Measurements from ENCODE around the gene AGTR1. TPM values are rescaled to one million over a fixed set of nuclear protein-coding genes. Genes with fewer than 3 reads are reported as not detected.
"Not testable (repeated sequence)": the region's sequence is repeated elsewhere in the genome, so short reads cannot be mapped to it uniquely, and the experiment has no call there.

AGTR1 gene
- total RNA-seq, 3 donors from 2014 or later, result 0.52 to 20.0 (median 4.2) TPM

DNA sequence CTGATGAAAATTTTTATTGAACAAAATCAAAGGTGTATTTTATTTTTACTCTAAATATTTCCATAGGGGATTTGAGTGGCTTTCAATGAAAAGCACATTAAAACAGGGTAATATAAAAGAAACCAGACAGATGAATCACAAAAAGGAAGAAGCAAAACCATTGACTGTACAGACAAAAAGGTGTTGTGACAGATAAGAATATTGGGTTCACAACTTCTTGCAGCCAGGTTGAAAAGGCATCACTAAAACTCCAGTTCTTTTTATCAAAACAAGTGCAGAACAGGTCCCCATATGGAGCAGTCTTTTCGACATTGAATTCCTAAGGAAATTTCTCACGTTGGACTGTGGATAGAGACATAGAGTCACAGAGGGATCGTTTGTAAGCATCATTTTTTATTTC is 53.8 kb downstream of the AGTR1 start:
- Histone ChIP-seq H3K4me1 (ENCODE audit: low read depth) (no peaks in the 10 kb centered on the region), H3K4me3 (no peak overlapping the region), H3K9me3 (no peaks in the 10 kb centered on the region), H3K36me3 (ENCODE audit: low read depth) (no peaks in the 10 kb centered on the region)
- no peak for ATAC-seq
- DNase-seq, result no peak
- TF ChIP-seq, protein P1, sequence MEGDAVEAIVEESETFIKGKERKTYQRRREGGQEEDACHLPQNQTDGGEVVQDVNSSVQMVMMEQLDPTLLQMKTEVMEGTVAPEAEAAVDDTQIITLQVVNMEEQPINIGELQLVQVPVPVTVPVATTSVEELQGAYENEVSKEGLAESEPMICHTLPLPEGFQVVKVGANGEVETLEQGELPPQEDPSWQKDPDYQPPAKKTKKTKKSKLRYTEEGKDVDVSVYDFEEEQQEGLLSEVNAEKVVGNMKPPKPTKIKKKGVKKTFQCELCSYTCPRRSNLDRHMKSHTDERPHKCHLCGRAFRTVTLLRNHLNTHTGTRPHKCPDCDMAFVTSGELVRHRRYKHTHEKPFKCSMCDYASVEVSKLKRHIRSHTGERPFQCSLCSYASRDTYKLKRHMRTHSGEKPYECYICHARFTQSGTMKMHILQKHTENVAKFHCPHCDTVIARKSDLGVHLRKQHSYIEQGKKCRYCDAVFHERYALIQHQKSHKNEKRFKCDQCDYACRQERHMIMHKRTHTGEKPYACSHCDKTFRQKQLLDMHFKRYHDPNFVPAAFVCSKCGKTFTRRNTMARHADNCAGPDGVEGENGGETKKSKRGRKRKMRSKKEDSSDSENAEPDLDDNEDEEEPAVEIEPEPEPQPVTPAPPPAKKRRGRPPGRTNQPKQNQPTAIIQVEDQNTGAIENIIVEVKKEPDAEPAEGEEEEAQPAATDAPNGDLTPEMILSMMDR (IDR thresholded peaks at IDR 0.05), result no peak
- intact Hi-C loops (cut with DNase I, micrococcal nuclease), result no loop called here

DNA sequence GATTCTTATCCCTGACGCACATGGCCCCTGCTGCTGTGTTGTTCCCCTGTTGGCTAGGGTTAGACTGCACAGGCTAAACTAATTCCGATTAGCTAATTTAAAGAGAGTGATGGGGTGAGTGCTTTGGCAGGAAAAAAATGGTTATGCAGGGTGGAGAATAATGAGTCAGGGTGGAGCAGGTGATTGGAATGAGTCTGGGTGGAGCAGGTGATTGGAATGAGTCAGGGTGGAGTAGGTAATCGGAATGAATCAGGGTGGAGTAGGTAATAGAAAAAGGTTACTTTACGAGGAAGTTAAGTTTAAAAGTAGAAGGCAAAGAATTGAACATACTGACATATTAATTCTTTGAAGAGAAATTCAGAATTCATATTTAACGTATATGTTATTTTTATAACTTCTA is 55.7 kb downstream of the AGTR1 start:
- H3K4me3 ChIP-seq; H3K36me3 ChIP-seq (ENCODE audit: low read depth); ATAC-seq; H3K4me1 ChIP-seq (ENCODE audit: low read depth); H3K9me3 ChIP-seq; DNase-seq; intact Hi-C loops (cut with DNase I, micrococcal nuclease): not testable (repeated sequence)

DNA sequence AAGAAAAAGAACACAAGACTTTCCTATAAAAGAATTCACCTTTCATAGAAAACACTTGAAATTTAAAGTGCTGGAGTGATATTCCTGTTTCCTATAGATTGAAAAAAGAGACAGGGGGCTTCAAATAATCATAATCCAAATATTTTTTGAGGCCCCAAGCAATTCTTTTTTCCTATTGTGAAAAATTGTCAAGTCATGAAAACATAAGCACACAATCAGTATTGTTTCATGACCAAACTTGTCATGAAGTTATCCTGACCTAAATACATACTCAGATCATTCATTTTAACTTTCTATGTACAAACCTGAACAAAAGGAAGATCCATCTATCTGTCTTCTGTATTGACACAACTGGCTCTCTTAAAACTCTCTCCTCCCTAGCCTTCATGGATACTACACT is 57.9 kb downstream of the AGTR1 start:
- TF ChIP-seq, protein P1 (IDR thresholded peaks at IDR 0.05), result no peak
- intact Hi-C loops (cut with DNase I, micrococcal nuclease), result no loop called here
- ATAC-seq (no peak), DNase-seq (no peak)
- H3K4me1 ChIP-seq (ENCODE audit: low read depth), result no peaks in the 10 kb centered on the region
- no peaks in the 10 kb centered on the region for H3K9me3 ChIP-seq
- H3K4me3 ChIP-seq, result no peak overlapping the region
- no peaks in the 10 kb centered on the region for H3K36me3 ChIP-seq (ENCODE audit: low read depth)

DNA sequence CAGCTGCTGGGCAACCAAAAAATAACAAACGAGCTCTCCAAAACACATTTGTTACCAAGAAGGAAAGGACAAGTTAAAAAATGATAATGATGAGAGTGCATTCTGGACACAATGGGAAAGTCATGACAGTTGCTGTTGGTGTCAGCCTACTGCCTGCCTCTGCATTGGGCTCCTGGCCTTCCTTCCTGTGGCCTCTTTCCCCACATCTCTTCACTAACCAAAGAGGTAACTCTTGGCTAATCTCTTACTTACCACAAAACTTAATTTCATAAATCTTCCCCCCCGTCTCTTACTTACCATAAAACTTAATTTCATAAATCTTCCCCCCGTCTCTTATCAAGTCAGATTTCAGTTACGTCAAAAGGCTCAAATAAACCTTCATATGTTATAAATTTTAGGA is 58.6 kb downstream of the AGTR1 start:
- H3K36me3 ChIP-seq (ENCODE audit: low read depth), result no peaks in the 10 kb centered on the region
- intact Hi-C loops (cut with DNase I, micrococcal nuclease), result no loop called here
- H3K4me3 ChIP-seq, result no peak overlapping the region
- TF ChIP-seq, protein P1 (IDR thresholded peaks at IDR 0.05), result no peak
- no peak for ATAC-seq
- H3K4me1 ChIP-seq (ENCODE audit: low read depth), result no peaks in the 10 kb centered on the region
- H3K9me3 ChIP-seq, result no peaks in the 10 kb centered on the region
- no peak for DNase-seq

DNA sequence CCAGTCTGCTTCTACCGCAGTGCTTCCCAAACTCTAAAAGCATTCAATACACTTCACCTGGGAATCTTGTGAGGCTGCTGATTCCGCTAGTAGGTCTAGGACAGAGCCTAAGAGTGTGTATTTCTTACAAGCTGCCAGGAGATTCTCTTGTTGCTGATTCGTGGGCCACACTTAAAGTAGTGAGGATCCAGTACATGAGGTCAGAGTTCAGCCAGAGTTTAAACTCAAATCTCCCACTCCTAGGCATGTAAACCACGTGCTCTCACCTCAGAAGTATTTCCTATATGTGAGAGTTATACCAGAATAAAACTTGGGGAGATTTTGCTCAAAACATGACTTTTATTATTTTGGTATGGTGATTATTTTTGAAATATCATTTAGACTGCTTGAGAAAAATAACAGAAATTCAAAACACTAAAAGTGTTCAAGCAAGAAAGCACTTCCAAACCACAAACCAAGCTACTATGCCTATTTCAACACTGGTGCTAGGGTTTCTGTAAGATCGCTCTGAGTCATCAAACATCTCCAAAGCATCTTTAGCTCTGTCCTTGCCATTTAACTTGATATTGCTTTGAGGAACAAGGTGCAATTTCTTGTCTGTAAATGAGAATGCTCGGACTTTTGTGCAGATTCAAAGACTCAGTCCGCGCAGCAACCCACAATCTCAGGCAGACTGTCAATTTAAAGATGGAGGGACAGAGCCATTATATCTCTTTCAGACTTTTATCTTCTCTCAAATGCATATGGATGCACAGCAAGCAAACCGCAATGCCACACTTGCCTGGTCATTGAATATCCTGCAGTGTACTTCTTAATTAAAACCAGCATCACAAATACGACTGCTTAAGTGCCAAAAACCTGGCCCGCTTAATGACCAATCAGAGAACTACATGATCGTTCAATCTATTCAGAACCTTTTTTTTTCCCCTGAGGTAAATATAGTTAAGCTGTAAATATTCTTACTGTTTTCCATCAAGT is 59.8 kb downstream of the AGTR1 start:
- intact Hi-C loops (cut with DNase I, micrococcal nuclease), result no loop called here
- Histone ChIP-seq H3K4me3 (no peak overlapping the region), H3K36me3 (ENCODE audit: low read depth) (no peaks in the 10 kb centered on the region), H3K9me3 (no peaks in the 10 kb centered on the region), H3K4me1 (ENCODE audit: low read depth) (no peaks in the 10 kb centered on the region)
- ATAC-seq, result no peak
- TF ChIP-seq, protein P1 (IDR thresholded peaks at IDR 0.05), result no peak
- DNase-seq, result no peak

DNA sequence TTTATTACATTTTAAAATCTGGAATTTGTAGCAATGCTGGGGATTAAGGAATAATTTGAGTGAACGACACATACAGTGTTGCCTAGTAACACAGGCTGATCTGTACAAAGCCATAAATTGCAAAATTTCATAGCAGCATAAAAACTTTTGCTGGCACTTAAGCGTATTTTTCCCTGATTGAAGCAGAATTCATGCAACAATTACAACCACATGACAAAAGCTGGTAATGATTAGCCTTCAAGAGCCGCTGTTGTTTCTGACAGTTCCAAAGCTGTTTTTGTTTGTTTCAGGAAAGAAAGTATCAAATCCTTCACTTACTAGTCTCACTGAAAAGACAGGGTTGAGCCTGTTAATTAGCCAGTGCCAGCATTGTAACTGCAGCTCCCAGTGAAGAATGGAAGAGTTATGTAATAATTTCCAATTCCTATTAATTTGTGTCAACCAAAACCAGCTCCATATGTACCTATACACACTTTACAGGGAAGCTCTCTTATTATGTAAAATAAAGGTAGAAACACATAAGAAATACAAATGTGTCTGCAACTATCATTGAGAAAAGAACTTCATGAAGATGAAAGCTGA is 60.7 kb downstream of the AGTR1 start:
- Histone ChIP-seq H3K9me3 (no peaks in the 10 kb centered on the region), H3K36me3 (ENCODE audit: low read depth) (no peaks in the 10 kb centered on the region), H3K4me3 (no peak overlapping the region), H3K4me1 (ENCODE audit: low read depth) (no peaks in the 10 kb centered on the region)
- TF ChIP-seq, protein P1 (IDR thresholded peaks at IDR 0.05), result no peak
- intact Hi-C loops (cut with DNase I, micrococcal nuclease), result no loop called here
- ATAC-seq, result no peak
- no peak for DNase-seq

Data from mucosa of descending colon (tissue), 3 donors.